Right kidney (tissue), 1 donor: Measurements from ENCODE around the gene IKZF1.

Source experiments
- DNase-seq: peaks from one replicate; pipeline ENCODE4 v3.0.0-alpha.2; 2016

IKZF1 gene

GRCh38 chr7:50355817-50356178 is 51.3 kb downstream of the IKZF1 start:
- DNase-seq: no peak

- no peak for DNase-seq
Observed at GRCh38 chr7:50356212-50356944, 51.9 kb downstream of the IKZF1 start.

DNA sequence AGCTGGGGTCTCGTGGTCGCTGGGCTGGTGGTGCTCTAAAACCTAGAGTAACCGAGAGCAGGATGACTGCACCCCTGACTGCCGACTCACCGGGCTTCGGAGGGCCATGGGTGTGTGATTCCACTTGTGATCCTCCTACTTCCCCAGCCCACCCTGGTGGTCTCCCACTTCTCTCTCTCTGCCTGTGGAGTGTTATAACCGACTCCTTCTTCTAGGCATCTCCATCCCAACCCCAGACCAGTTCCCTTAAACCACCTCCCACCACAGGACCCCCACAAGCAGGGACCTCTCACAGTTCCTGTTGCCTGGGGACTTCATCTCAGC is 52.4 kb downstream of the IKZF1 start:
- DNase-seq: no peak

GRCh38 chr7:50357426-50357825 is 52.9 kb downstream of the IKZF1 start:
- DNase-seq: no peak

- DNase-seq: no peak
Observed at GRCh38 chr7:50358041-50358705, 53.7 kb downstream of the IKZF1 start.

DNA sequence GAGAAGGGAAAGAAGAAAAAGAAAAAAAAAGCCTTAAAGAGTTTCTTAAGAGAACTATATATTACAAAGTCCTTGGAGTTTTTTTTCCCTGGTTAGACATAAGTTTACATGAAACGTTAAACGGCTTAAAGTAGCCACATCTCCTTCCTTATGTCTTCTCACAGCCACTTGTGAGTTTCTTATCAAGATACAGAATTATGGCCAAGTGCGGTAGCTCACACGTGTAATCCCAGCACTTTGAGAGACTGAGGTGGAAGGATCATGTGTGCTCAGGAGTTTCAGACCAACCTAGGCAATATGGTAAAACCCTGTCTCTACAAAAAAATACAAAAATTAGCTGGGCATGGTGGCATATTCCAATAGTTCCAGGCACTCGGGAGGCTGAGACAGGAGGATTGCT is 54.3 kb downstream of the IKZF1 start:
- no peak for DNase-seq

- no peak for DNase-seq
Observed at GRCh38 chr7:50359258-50359994, 54.9 kb downstream of the IKZF1 start.

- no peak for DNase-seq
Observed at GRCh38 chr7:50359995-50360925, 55.7 kb downstream of the IKZF1 start.

- DNase-seq: no peak
Observed at GRCh38 chr7:50362142-50362541, 57.6 kb downstream of the IKZF1 start.

GRCh38 chr7:50362712-50363282 is 58.3 kb downstream of the IKZF1 start:
- no peak for DNase-seq

DNA sequence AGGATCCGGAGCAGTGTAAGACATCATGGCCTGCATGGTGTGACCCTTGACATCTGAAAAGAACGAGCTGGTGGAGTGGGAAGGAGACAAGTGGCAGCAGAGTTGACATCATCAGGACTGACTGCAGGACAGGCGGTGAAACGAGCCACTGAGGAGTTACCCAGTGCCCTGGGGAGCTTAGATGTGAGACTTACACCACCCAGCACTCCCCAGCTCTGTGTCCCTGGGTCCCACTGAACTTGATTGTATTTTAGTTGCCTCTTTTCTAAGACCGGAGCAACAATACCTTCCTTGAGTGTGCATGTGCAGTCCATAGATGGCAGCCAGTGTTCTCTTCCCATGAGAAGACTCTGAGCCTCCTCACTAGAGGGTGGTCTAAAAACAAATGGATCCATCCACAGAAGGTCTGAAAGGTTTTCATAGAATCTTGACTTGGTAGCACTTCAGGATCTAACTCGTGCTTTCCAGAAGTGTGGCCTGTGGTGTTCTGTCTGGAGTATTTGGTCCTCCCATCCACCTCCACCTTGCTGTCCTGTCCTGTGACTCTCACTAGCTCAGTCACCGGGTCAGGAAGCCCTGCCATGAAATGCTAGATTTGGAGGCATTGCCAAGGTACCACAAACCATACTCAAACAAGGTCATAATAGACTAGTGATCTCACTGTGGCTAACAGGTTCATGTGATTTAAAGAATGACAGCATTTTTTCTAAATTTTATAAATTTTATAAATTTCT is 59.0 kb downstream of the IKZF1 start:
- DNase-seq: no peak

GRCh38 chr7:50364645-50365044 is 60.1 kb downstream of the IKZF1 start:
- DNase-seq: no peak

GRCh38 chr7:50366311-50366710 is 61.8 kb downstream of the IKZF1 start:
- DNase-seq: no peak

DNA sequence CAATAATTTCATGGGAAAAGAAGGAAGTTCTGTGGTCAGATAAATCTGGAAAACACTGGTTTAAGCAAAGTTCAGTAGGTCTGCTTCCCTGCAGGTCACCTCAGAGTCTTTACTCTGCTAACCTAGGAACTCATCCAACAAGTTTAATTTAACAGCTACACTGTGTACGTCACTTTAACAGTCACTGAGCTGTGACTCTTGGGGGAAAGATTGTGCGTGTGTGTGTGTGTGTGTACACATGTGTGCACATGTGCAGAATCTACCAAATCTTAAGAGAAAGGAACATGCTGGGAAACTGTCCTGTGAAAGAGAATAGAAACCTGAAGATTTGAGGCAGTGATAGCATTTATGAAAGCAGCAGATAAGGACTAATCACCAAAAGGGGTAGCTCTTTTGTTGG is 62.6 kb downstream of the IKZF1 start:
- no peak for DNase-seq

- no peak for DNase-seq
Observed at GRCh38 chr7:50367570-50367969, 63.1 kb downstream of the IKZF1 start.

DNA sequence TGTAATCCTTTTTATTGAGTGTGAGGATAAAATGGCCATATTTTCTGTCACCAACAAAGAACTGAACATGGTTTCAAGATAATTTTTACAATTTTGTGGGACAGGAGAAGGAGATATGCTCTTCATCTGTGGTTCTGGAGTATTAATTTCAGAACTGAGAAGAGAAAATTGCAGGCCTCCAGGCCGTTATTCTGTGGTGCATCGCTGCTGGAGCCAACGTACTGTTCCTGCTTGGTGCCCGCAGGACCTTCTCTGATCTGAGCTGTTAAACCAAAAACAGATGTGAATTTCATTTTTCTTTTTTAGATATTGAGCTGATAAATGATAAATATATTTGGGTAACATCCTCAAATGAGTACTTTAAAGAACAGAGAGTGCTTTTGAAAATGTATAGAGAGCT is 63.9 kb downstream of the IKZF1 start:
- DNase-seq: no peak

DNA sequence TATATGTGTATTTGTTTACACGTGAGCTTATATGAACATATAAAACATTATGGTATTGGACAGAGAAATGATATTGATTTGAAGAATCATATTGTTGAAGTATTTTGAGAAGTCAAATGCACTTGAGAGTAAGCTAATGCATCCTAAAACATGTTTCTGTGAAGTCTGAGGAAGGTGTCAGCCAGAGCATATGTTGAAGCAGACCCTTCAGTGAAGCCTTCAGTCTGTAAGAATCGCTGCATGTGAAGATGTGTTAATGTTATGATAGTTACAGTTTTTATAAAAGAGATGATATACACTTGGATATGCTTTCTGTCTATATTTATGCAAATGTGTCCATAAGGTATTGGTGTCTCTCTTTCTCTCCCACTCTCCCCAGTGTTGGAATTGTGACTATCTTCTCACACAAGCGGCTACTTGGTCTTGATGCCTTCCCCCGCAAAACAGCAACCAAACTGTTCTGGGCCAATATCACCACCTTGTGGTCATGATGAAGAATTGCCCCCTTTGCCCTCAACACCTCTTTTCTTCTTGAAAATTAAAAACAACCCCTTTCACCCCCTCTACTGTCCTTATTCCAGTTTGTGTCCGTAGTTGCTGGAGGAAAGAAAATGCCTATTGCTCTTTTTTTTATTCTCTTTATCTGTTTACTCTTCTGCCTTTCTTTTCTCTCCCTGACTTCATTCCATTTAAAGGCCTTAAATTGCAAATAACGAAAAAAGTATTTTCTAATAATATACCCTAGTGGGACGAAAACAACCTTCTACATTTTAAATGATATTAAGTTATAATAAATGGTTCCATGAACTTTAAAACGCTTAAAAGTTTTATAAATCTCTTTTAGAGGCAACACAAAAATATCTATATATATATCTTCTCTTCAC is 64.9 kb downstream of the IKZF1 start:
- no peak for DNase-seq

DNA sequence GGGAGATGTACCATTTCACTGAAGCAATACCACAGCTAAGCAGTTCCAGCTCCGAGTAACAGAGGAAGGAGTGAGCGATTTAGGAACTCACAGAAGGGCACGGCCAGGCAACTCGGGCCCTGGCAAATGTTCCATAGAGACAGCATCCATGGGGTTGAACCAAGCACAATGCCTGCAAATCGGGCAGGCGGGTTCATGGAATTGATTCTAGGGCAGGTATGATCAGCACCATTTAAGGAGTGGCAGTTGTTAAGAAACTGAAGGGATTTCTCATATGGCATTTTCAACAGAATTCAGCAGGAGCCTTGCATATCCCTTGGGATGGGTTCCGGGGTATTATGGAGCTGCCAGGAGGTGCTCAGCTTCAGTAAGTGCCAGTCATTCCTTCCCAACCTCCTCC is 66.4 kb downstream of the IKZF1 start:
- no peak for DNase-seq

DNA sequence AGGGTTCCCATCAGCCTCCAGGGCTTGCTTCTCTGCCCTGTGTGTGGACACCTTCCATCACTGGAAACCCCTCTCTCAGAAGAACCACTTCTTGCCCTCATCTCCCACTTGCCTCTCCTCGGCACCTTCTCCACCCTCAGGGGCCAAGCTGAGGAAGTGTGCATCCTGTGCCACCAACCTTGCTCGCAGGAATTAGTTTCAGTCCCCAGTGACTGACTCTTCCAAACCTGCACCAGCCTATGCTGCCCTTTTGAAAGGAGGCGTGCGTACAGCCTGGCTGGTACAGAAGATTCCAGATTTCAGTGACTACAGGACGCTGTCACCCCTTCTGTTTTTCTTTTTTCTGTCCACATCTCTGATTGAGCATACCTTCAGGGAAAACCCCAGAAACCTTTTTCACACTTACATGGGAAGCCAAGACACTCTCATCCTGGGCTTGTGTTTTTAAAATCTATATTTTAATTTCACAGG is 67.1 kb downstream of the IKZF1 start:
- no peak for DNase-seq

DNA sequence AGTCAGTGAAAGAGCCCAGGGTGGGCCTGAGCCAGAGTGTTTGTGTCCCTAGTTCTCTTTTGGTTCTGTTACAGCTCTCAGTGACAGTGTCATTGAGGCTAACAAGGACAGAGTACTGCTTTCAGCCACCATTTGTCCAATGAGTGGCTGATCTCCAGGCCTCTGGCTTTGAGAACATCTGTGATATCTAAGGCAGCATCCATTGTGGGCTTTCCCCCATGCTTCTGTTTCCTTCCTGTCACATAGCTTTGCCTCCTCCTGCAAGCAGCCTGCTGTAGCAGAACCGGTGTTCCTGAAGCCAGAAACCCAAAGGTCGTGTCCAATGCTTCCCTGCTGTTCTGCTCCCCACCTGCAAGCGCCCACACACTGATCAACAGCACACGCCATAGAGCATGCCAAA is 68.4 kb downstream of the IKZF1 start:
- DNase-seq: no peak
